Omental fat pad (tissue), 4 donors: ENCODE measurements around the gene COL9A3. TPM values are rescaled to one million over a fixed set of nuclear protein-coding genes. Genes with fewer than 3 reads are reported as not detected.

ENCODE experiments used
- ATAC-seq: fragments of 150-250 bp; one replicate; pipeline ENCODE4 v1.9.1; 2016; ENCODE audit warnings: mild to moderate bottlenecking, moderate library complexity; ENCODE audit not compliant: low FRiP score
- DNase-seq: peaks from one replicate; pipeline ENCODE4 v3.0.0-alpha.2; 2019; ENCODE audit warnings: low spot score
- CTCF ChIP-seq, 3 donors: fragments of 450-650 bp; IDR thresholded peaks; one replicate each; pipeline ENCODE4 v1.5.1; 2016 to 2017; ENCODE audit warnings: antibody characterized with exemption in 3 of 3, mild to moderate bottlenecking in 3 of 3, moderate library complexity in 2 of 3
- total RNA-seq, 4 donors: library from RNA; depleted of rRNA; stranded (reverse); fragments of >200 nt; gene quantifications; one replicate each; pipeline ENCODE4 v1.1.0, GENCODE V29; 2016

COL9A3 gene
- total RNA-seq, 4 donors from 2014 or later: 2.3 to 6.3 (median 3.6) TPM

- DNase-seq (no peak), ATAC-seq (no peak)
- TF ChIP-seq CTCF (IDR thresholded peaks at IDR 0.05): no peak
These were observed 30.7 kb upstream of the COL9A3 start for GRCh38 chr20:62786157-62786556.

GRCh38 chr20:62787321-62787720, 29.5 kb upstream of the COL9A3 start:
- TF ChIP-seq CTCF (IDR thresholded peaks at IDR 0.05): no peak
- ATAC-seq (no peak), DNase-seq (no peak)

- no peak for TF ChIP-seq CTCF (IDR thresholded peaks at IDR 0.05)
- ATAC-seq: no peak
These were observed 29.0 kb upstream of the COL9A3 start for GRCh38 chr20:62787866-62788265.

GRCh38 chr20:62788607-62789006, 28.2 kb upstream of the COL9A3 start:
- TF ChIP-seq CTCF (IDR thresholded peaks at IDR 0.05): no peak
- no peak for DNase-seq
- no peak for ATAC-seq

More at GRCh38 chr20:62787866-62788265, 29.0 kb upstream of the COL9A3 start:
- DNase-seq: no peak

GRCh38 chr20:62790075-62790474, 26.8 kb upstream of the COL9A3 start:
- ATAC-seq (no peak), DNase-seq (no peak)
- TF ChIP-seq CTCF (IDR thresholded peaks at IDR 0.05): no peak

GRCh38 chr20:62791301-62792181, 25.3 kb upstream of the COL9A3 start:
- peak; percentile 54 for DNase-seq
- peak in 2 of 3 donors; percentile 66 to 70 for TF ChIP-seq CTCF (IDR thresholded peaks at IDR 0.05)
- peak; percentile 34 for ATAC-seq
